ENCODE data around the gene FAM161A.
"Not testable (repeated sequence)": the region's sequence is repeated elsewhere in the genome, so short reads cannot be mapped to it uniquely, and the experiment has no call there.

FAM161A gene, protein sequence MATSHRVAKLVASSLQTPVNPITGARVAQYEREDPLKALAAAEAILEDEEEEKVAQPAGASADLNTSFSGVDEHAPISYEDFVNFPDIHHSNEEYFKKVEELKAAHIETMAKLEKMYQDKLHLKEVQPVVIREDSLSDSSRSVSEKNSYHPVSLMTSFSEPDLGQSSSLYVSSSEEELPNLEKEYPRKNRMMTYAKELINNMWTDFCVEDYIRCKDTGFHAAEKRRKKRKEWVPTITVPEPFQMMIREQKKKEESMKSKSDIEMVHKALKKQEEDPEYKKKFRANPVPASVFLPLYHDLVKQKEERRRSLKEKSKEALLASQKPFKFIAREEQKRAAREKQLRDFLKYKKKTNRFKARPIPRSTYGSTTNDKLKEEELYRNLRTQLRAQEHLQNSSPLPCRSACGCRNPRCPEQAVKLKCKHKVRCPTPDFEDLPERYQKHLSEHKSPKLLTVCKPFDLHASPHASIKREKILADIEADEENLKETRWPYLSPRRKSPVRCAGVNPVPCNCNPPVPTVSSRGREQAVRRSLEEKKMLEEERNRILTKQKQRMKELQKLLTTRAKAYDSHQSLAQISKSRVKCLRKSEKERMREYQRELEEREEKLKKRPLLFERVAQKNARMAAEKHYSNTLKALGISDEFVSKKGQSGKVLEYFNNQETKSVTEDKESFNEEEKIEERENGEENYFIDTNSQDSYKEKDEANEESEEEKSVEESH

DNA sequence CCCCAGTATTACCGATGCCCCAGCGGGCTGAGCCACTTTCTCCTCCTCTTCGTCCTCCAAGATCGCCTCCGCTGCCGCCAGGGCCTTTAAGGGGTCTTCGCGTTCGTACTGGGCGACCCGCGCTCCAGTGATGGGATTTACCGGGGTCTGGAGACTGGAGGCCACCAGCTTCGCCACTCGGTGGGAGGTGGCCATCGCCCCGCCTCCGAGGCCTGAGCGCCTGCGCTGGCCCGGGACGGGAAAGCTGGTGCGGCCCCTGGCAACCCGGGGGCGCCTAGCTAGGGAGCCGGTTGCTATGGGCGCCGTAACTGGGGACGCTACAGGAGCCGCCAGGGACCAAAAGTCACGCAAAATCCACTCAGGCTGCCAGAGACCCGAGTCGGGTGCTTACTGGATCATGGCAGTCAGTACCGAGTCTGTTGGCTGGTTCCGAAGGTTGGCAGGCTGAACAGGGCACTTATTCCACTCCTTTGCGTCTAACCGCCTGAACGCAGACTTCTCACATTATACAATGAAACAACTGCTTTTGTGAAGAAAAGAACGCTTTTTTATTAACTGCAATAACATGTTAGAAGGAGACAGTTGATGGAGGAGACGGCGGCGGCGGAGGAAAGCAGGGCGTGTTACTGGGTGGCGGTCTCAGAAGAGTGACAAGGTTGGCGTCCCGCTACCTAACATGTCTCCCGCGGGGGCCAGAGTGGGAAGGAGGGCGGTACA lies at the start of gene FAM161A:
FAM161A (minus strand) TSS at position 214 of the 717 bp plus-strand sequence; CDS start at position 195, 19 bp downstream.
- DNase-seq, result peak; percentile 89 to 94

DNA sequence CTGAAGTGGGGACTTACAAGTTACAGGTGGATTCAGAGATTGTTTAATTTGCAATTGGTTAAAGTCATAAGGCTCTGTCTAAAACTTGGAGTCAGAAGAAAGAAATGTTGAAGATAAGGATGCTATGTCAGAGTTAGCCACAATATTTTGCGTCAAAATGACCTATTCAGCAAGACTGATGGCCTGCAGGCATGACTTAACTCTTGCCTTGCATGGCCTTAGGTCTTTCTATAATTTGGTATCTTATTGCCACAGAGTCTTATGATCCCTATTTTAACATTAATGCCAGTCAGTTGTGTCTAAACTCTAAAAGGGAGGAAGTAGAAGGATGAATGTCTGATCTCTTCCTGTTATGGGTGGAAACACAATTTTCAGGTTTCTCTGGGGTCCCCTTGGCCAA lies 46.4 kb upstream of the FAM161A start:
- no peak for DNase-seq

DNA sequence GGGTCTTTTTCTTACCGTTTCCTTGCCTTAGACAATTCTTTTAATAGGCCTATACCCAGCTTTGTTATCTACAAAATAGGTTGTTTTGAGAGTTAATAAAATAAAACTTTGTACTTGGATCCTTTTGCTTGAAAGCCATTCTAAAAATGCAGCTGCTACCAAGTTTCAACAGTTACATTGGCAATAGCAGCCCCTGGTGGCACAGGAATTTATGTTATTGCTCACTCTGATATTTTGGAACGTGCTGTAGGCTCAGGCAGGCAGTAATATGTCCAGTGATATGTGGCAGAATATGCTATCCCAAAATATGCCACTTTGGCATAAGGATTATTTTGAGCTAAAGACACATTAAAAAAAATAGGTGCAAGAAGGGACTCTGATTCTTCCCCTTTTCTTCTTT lies 45.0 kb upstream of the FAM161A start:
- DNase-seq, result peak; percentile 21 to 24

DNA sequence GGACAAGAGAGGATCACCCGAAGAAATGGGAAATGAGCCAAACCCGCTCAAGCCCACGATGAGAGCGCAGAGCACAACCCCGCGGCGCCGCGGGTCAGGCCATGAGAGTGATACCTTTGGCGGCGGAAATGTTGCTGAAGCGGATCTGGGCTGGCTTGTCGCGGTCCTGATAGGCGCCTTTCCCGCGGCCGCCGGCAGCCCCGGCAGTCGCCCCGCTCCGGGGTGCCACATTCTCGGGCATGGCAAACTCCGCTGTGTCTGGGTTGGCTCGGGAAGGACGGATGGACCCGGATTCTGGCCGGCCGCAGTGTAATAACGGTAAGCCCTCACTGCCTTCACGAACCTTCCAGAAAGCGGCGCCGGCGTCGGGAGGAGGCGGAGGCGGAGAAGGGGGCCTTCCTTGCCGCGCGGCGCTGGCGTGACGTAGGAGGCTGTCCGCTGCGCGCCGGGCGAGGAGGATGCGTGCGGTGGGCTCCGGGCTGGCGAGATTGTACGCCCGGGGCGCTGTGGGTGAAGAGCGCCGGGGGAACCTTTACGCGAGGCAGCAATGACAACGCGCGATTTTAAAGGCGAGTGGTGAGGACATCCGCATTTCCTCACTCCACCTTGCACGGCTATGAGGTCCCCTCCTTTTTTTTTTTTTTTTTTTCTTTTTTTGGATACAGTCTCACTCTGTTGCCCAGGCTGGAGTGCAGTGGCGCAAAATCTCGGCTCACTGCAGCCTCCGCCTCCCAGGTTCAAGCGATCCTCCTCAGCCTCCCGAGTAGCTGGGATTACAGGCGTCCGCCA lies 34.6 kb upstream of the FAM161A start, which contains the start of gene CCT4:
CCT4 (minus strand) TSS at position 390 of the 789 bp plus-strand sequence; CDS start at position 241, 149 bp downstream.
- DNase-seq, result peak; percentile 85 to 89

DNA sequence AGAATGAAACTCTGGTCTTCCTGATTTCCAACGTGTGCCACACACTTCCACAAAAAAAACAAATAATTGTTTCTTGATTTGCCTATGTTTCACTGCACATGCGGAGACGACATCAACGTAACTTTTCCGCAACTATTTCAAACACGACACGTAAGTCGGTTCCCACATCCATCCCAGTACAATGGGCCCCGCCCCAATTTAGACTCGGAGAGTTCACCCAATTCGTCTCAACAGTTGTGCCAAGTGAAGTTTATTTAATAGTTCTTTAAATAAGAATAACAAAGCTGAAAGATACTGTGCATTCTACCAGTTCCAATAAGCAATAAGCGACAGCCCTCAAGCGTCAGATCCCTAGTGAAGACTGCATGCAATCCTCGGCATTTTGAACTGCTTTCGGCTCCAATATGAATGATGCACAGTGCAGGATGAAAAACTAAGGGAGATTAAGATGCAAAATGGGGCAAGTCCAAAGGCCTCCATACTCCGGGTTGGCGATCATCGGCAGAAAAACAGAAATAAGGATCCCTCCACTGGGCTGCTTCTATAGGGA lies 33.9 kb upstream of the FAM161A start:
- peak in 1 of 2 experiments; percentile 39 for DNase-seq

DNA sequence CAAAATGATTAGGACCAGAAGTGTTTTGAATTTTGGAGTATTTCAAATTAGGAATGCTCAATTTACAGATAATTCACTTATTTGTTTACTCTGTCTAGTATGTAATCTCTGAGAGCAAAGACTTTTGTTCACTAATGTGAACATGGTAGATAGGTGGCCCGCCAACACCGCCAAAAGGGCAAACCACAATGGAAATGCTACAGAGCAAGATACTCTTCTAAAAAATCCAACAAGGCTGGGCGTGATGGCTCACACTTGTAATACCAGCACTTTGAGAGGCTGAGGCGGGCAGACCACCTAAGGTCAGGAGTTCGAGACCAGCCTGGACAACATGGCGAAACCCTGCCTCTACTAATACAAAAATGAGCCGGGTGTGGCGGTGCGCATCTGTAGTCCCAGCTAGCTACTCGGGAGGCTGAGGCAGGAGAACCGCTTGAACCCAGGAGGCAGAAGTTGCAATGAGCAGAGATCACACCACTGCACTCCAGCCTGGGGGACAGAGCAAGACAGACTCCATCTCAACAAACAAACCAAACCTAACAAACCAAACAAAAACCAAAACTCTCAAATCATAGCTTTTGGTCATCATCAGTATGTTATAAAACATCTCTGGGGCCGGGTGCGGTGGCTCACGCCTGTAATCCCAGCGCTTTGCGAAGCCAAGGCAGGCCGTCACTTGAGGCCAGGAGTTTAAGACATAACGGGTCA lies 32.2 kb upstream of the FAM161A start:
- DNase-seq, result no peak

DNA sequence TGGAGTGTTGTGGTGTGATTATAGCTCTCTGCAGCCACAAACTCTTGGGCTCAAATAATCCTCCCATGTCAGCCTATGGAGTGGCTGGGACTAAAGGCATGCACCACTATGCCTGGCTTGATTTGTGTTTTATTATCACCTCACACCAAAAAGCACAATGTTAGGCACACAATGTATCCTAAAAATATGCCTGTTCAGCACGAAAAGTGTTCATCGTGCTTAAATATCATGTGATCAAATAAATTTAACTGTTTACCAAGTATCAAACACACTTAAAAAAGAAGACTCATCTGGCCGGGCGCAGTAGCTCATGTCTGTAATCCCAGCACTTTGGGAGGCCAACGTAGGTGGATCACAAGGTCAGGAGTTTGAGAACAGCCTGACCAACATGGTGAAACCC lies 29.0 kb upstream of the FAM161A start:
- DNase-seq, result no peak

DNA sequence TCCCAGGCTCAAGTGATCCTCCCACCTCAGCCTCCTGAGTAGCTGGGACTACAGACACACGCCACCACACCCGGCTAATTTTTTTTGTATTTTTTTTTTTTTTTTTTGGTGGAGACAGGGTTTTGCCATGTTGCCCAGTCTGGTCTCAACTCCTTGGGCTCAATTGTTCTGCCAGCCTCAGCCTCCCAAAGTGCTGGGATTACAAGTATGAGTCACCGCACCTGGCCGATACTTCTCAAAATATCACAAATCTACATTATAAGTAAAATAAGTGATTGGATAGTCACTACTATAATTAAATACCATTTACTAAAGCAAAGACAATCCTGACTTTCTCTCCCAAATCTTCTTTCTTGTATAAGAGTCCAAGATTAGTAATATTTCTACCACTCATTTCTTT lies 25.5 kb upstream of the FAM161A start:
- DNase-seq, result not testable (repeated sequence)

DNA sequence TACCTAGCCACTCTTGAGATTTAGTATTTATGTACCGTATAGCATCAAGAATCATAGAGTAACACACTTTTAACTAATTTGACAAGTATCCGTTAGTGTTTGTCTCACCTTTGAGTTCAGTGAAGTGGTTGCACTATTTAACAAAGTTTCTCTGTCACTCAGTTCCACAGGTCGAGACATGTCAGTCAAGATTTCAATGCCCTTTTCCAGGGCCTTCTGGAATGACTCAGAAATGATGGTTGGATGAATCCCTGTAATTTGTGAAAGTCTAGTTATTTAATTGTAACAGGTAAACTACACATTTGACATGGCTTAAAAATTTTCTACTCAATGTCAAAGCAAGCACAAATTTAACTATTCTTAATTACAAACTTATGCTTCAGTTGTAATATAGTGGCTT lies 24.9 kb upstream of the FAM161A start:
- no peak for DNase-seq

DNA sequence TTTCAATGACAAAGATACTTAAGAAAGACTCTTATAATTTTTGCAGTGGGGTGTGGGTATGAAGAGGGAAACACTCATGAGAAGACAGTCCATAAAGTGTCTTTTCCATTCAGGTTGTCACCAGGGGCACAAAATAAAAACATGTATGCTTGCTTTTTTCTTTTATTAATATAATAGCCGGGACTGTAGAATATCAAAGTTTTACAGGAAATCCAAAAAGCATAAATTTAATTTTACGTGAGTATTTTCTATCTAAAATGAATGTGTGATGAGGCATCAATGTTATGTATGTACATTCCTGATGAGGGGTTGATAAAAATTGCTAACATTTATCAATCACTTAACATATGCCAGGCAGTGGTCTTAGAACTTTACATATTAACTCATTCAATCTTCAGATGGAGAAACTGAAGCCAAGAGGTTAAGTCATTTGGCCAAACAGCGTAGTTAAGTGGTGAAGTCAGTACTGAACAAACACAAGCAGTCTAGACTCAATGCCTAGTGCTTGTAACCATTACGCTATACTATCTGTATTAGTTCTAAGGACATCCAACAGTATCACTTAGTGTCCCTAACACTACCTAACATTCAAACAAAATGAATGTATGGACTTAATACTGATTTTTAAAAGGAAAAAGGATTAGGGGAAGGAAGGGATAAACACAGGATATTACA lies 23.8 kb upstream of the FAM161A start:
- no peak for DNase-seq

DNA sequence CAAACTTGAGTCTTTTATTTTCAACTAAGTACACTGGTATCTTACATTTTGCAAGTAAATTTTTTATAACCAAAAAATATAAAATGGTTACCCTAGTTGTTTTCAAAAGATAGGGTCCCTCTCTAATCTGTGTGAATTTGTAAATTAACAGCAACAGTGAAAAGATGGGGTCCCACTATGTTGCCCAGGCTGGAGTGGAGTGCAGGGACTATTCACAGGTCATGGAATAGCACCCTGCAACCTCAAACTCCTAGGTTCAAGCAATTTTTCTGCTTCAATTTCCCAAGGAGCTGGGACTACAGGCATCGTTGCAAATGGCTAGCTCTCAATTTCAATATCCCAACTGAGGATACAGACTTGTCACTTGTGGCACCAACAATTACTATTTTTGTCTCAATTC lies 22.5 kb upstream of the FAM161A start:
- no peak for DNase-seq

DNA sequence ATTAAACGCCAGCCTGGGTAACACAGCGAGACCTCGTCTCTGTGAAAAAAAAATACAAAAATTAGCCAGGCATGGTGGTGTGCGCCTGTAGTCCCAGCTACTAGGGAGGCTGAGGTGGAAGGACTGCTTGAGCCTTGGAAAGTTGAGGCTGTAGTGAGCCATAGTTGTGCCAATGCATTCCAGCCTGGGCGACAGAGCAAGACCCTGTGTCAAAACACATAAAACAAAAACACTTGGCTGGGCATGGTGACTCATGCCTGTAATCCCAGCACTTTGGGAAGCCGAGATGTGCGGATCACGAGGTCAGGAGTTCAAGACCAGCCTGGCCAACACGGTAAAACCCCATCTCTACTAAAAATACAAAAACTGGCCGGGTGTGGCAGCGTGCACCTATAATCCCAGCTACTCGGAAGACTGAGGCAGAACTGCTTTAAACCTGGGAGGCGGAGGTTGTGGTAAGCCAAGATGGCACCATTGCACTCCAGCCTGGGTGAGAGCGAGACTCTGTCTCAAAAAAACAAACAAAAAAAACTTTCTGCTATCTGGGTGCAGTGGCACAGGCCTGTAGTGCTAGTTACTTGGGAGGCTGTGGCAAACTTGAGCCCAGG lies 12.7 kb upstream of the FAM161A start:
- DNase-seq, result not testable (repeated sequence)

DNA sequence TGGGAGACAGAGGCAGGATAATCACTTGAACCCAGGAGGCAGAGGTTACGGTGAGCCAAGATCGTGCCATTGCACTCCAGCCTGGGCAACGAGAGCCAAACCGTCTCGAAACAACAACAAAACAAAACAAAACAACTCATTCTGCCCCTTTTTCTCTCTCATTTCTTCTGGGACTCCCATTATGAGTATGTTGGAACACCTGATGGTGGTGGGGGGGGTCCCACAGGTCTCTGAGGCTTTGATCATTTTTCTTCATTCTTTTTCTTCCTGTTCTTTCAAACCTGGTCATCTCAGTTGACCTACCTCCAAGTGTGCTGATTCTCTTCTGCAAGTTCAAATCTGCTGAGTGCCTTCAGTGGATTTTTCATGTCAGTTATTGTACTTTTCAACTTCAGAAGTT lies 8.2 kb upstream of the FAM161A start:
- no peak for DNase-seq

DNA sequence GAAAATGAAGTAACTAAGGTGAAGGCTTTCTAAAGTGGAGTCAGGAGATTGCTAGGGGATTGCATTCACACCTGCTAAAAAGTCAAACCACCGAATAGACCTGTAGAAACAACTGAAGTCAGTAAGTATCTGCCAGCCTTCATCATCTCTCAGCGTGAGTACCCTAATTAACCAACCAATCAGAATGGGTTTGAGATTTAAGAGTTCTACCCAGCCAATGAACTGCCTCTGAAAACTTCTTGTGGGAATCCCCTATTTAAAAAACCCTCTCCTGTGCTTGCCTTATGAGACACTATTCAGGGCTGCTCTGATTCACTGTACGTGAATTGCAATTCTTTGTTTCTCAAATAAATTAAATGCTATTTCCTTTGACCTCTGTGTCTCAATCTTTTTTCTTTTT lies 3.4 kb upstream of the FAM161A start:
- DNase-seq, result no peak

DNA sequence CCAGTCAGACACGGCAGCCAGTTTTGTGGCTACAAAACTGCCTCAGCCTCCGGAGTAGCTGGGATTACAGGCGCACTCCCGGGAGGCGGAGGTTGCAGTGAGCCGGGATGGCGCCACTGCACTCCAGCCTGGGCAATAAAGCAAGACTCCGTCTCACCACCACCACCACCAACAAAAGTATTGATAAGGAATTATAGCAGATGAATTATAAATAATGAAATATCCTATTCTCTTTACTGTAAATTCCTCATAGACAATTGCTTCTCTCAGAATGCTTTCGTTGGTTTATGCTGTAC lies 1.4 kb upstream of the FAM161A start:
- DNase-seq, result no peak

DNA sequence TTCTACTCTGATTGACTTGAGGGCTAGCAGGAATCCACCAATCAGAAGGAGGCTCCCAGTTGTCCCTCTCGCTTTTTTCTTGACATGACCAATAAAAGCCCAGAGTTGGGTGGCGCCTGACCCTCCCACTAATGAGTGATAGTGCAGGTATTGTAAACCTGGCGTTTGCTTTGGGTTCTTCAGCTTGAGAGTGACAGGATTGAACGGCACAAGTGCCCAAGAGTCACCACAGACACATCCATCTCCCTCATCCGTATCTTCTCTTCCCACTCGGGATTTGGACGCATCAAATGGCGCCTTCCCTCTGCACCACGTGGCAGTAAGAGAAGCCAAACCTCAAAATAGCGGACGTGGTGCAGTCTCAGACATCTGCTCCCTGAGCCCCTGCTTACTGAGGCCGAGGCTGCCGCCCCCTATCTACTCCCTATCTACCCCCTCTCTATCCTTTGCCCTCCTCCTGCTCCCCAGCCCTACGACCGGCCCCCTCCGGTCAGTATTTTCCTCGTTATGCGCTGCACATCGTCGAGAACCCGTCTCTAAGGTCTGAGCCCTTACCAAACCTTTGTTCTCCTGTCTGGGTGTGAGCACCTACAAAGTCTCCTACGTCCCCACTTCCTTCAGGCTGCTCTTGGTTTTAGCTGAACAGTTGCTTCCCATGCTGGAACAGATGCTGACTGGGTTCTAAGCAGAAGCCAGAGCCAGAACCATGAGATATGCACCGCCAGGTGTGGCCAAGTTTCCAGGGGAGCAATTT lies 881 bp upstream of the FAM161A start:
- peak; percentile 98 to 99 for DNase-seq

DNA sequence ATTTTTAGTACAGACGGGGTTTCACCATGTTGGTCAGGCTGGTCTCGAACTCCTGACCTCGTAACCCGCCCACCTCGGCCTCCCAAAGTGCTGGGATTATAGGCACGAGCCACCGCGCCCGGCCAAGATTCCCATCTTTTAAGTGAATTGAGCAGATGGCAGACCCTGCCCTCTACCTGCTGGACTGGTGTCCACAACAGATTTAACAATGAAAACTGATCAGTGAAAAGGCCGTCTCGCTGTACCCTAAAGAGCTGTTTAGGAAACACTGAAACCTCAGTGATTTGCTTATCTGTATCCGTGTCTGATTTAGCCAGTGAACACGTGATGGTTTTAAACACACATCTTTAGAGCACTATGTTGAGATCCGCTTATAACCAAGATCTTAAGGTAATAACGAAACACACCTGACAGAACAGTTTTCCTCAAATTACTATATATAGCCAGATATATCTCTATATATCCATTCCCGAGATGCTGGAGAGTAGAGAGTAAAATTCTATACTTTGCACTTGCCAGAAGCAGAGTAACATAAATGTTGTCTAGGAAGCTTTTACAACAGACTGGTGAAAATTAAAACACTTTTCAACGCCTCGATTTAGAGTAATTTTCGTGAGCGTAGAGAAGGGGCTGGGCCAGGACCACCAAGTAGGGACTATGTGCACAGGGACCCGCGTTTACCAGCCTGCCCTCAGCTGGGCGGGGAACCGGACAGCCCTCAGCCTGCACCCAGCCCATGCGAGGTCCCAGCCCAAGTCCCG lies 594 bp downstream of the FAM161A start:
- DNase-seq, result peak; percentile 76 to 86

DNA sequence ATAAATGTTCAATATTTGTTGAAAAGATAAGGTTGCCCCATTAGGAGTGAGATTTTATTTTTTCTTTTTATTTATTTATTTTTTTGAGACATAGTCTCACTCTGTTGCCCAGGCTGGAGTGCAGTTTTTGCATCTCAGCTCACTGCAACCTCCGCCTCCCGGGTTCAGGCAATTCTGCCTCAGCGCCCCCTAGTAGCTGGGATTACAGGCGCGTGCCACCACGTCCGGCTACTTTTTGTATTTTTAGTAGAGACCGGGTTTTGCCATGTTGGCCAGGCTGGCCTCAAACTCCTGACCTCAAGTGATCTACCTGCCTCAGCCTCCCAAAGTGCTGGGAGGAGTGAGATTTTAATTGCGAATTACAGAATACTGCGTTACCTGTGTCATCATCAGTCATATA lies 2.6 kb downstream of the FAM161A start:
- not testable (repeated sequence) for DNase-seq

DNA sequence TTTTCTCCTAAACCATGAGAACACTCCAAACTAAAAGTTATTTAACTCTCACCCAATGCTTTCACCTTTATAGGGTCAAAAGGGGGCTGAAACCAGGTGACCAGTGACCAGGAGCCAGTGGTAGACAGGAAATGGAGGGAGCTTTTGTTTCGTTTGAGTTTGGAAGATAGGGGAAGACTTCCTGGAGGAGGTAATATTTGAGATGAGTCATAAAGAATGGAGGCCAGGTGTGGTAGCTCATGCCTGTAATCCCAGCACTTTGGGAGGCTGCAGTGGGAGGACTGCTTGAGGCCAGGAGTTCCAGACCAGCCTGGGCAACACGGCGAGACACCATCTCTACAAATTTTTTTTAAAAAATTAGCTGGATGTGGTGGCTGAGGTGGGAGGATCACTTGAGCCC lies 8.5 kb downstream of the FAM161A start:
- no peak for DNase-seq
